GM23248 (cell line): Measurements from ENCODE around the gene NGEF.

Experiments
- EZH2 ChIP-seq: fragments of 200-600 bp; sonication (generic); IDR thresholded peaks from 2 replicates; pipeline ENCODE4 v1.6.1; 2018; ENCODE audit warnings: antibody characterized with exemption, mild to moderate bottlenecking; ENCODE audit not compliant: insufficient read depth, poor library complexity, severe bottlenecking
- EZH2phosphoT487 ChIP-seq: fragments of 200-600 bp; sonication (generic); IDR thresholded peaks from 2 replicates; pipeline ENCODE4 v1.6.1; 2018; ENCODE audit warnings: antibody characterized with exemption, moderate library complexity, mild to moderate bottlenecking, low read depth; ENCODE audit not compliant: insufficient read depth

- TF ChIP-seq EZH2phosphoT487 (no peak), EZH2 (no peak)
Observed at GRCh38 chr2:232931636-232932035, 81.4 kb downstream of the NGEF start.
